ENCODE measurements around the gene TAS1R2.

The TAS1R2 gene

DNA sequence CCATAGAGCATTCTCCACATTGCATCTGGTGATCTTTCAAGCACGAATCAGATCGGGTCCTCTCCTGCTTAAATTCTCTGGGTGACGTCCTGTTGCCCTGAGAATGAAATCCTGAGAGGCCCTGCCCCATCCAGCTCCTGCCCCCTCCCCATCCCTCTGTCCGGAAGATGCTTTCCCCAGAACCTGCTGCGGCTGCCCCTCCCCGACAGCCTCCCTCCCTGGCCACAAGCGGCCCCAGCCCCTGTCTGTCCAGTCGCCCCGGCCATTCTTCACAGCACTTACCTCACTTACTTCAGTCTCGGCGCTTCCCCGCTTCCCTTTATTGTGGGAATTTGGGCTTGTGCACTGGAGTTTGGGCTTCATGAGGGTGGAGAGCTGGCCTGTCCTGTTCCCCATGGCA lies 40.3 kb downstream of the TAS1R2 start:
- DNase-seq: no peak

DNA sequence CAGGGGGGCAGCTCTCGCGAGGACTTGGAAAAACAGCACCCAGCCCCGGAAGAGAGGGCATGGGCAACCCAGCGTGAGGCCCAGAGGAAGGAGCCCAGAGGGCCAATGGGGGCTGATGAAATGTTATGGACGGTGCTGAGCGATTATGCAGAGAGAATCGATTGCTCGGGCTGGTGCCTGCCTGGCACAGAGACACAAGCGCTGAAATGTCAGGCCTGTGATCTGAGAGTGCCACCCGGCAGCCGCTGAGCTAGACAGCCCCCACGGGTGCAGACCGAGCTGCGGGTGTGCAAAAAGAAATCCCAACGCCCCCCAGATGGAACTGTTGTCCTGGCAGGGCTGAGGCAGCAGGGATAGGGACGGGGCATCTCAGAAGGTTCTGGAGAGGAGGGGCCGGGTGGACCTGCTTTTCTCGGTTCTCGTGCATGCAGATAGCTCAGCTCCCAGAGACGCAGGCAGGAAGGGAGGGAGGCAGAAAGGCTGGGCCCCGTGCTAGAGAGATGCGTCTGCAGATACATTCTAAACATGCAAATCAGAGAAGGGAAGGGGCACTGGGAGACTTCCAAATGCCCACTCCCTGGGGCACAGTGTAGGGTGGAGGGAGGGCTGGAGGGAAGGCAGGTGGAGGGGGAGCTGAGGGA lies 41.5 kb downstream of the TAS1R2 start:
- no peak for DNase-seq

DNA sequence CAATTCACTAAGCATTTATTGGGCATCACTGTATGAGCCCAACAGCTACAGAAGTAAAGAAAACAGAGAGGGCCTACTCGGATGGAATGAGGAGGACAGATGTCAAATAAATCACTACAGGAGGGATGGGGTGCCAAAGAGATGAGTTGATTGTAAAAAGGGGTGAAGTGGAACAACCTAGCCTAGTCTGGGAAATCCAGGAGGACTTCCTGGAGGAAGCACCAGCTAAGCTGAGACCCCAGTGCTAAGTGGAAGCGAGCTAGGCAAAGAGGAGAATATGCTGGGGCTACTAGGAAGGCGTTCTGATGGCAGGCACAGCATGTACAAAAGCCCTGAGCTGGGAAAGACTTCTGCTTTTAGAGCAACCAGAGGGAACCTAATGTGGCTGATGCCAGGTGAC lies 42.1 kb downstream of the TAS1R2 start:
- no peak for DNase-seq

DNA sequence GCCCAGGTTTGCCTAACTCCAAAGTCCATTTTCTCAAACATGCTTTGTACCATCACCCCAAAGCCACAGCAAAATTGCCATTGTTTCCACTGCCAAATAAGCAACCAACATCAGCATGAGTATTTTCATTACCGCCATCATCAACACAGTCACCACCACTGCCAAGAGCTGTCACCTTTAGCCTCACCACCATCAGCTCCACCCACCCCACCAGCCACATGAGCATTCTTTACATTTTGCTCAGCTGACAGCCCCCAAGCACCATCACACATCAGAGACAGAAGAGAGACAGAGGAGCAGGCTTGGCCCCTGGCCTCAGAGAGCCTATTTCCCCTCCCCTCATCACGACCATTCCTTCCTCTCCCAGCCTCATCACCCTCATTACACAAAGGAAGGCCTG lies 42.7 kb downstream of the TAS1R2 start:
- no peak for DNase-seq

DNA sequence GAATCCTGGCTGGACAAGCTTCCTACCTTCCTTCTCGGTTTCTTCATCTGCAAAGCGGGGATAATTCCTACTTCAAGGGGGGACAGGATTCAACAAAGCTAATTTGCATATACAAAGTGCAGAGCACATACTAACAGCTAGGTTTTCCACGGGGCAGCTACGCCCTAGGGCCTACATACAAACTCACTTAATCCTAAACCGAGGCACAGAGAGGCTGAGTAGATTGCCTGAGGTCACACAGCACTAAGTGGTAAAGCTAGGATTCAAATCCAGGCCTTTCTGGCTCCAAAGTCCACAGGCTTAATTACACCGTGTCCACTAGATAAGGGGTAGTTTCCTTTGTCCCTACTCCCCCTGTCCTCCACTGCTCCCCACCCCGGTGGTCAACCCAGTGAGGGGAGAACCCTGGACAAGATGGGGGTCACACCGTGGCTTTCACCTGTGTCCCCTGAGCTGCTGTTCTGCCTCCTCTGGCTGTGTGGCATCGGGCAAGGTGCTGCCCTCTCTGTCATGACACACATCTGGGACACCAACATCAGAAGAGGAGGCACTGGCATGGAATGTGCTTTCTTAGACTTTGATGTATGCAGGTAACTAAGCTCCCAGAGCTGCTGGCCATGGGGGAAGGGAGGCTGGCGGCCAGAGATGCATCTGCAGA lies 44.5 kb downstream of the TAS1R2 start:
- DNase-seq: no peak

DNA sequence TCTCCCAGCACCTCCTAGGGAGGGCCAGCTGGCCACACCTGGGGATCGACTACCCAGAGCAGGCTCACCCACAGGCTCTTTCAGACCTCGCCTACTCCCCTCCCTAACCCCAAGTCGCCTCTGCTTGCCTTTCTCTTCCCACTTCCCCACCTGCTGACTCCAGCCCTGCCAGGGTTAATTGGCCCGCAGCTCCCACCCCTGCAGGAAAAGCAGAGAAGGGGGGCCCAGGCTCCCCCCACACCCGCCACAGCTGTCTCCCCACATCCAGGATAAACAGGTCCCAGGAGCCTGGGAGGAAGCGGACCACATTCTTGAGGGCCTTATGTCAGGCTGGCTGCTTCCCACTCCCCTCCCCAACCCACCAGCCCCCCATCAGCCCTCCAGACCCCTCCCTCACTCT lies 45.0 kb downstream of the TAS1R2 start:
- DNase-seq: no peak

DNA sequence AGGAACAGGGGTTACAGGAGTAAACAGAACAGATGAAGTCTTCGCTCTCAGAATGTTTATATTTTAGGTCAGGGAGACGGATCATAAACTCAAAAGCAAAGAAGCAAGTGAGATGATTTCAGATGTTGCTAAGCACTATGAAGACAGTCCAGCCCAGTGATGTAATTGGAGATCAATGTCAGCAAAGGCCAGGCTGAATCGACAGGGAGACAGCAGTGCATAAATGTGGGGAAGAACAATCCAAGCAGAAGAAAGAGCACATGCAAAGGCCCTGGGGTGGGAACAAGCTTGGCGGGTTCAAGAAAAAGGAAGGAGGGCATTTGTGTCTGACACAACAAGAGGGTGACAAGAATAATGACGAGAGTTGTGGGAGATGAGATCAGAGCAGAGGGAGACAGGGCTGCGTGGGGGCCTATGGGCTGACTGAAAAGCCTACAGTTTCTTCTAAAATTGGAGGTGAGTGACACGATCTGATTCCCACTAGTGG lies 47.0 kb downstream of the TAS1R2 start:
- DNase-seq: no peak

DNA sequence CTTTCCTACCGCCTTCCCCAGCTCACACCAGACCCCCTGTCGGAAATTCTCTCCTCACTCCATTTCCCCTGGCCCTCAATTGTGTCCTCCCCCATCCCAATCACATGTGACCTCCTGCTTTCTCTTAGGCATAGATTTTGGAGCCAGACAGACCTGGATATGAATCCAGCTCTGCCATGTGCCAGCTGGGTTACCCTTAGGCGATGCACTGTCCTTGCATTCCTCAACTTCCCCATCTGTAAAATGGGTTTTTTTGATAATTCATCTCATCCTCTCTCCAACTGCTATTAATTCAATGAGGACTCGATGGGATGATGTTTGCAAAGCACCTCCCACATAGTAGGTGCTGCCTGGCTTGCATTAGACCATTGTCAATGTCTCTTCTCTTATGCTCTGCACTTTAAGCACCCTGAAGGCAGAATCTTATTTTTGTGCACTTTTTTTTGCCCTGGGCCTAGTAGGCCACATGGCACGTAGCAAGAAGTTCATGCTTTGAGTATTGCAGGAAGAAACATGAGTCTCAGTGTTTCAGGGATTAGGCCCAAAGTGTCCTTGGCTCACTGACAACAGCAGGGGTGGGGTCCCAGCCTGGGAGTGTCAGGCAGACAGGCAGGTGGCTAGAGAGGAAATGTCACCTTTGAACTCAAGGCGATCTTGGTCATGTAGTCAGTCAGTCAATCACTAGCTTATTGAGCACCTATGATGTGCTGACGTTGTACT lies 47.6 kb downstream of the TAS1R2 start:
- no peak for DNase-seq

DNA sequence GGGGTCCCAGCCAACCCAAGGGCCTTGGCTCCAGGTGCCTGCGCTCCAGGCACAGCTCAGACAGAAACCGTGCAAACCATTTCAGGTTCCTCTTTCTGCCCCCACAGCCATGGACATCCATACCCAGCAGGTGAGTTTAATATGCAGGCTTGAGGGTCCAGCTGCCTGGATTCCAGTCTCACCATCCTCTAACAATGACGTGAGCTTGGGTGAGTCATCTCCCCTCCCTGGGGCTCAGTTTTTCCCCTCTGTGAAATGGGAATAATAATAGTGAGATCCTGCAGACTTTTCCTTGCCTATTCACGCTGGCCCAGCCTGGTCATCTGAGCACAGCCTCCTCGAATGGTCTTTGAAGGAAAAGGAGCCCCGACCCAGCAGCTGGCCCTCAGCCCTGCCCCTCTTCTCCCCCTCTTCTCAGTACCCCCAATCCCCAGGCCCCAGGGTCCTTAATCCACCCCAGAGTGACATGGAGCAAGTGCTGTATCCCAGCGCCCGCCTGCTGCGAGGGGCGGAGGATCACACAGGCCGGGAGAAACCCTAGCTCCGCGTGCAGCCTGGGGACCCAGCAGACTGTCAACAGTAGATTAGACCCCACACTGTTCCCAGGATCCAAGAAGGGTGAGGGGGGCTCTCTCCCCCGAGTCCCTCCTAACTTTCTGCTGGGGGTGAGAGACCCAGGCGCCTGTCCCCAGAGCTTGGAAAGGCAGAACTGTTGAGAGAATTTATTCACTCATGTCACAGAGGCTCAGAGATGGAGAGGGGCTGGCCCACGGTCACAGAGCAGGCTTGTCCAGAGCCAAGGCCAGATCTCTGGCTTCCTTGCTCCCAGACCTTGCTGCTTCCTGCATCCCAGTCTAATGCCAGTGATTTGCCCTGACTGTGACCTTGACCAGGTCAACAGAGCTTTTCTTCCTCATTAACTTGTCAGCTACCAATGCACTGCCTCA lies 49.2 kb downstream of the TAS1R2 start:
- no peak for DNase-seq

DNA sequence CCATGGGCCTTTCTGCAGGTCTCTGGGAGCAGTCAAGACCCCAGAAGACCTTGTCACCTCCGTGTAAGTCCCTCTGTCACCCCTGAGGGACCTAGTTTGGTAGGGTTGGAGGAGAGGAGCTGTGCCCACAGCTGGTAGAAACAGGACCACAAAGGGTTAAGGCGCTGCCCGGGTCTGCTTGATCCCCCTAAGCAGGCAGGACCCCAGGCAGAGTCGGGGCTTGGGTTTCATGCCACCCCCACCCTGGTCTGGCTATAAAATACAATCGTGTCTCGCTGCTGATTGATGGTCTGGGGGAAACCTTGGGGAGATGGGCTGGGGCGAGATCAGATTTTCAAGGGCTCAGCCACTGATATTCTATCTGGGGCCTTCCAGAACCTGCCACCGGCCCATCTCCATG lies 50.9 kb downstream of the TAS1R2 start:
- no peak for DNase-seq

DNA sequence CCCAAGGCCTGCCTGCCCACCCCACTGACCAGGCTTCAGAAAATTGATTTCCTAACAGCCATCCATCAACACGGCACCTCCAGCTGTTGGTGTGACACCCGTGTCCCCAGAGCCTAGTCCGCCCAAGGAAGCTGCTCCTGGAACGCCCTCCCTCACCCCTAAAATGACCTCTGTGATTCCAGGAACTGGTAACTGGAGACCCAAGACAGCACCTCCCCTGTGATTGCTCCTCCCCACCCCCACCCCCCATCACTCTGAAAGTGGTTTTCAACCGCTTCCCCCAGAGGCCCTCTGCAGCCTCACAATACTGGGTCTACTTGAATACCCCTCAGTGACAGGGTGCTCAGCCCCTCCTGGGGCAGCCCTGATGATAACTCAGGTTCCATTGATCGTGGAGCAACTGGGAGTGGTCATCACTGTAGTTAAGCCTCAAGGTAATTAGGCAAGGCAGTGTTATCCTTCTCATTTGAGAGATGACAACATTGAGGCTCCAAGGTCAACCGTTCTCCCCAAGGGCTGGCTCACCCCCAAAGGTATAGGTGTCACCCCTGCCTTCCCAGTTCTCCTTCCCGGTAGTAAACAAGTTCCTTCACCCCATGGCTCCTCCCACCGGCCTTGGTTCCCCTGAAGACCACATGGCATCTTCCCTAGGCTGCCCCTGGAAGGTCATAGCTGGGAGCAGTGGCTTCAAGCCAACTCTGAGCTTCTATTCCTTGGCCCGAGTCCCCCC lies 52.0 kb downstream of the TAS1R2 start:
- DNase-seq: no peak

DNA sequence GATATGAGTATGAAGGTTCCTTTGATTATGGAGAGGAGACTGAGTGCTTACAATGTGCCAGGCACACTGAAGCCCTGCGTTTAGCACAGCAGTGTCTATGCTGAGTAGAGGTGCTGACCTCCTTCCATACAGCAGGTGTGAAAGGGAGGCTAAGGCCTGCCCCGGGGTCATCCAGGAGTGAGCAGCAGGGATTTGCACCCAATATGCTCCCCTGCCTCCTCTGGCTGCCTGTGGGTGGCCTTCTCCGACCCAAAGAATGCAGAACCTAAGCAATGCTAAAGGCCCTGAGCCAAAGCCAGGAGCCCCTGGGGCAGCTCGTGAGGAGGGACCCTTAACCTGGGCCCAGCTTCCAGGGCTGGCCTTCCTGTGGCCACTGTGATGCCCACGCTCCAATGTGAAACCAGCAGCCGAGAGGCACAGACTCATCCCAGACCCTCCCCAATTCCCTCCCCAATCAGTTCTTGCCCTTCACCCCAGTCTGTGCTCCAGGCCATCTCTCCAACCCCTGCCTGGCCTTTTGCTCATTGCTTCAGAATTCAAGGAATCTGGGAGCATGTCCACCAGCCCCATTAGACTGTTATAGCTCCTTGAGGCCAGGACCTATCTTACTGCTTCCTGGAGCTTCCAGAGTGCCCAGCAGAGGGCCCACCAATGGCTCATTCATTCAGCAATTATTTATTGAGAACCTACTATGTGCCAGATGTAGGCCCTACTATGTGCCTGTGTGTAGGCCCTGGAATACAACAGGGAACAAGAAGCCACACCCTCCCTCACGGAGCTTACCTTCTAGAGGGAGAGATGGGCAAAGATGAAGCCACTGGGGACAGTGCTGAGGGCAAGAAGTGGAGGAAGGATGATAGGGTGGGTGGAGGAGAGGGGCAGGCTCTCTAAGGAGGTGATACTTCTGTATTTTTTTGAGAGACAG lies 53.3 kb downstream of the TAS1R2 start:
- DNase-seq: no peak

DNA sequence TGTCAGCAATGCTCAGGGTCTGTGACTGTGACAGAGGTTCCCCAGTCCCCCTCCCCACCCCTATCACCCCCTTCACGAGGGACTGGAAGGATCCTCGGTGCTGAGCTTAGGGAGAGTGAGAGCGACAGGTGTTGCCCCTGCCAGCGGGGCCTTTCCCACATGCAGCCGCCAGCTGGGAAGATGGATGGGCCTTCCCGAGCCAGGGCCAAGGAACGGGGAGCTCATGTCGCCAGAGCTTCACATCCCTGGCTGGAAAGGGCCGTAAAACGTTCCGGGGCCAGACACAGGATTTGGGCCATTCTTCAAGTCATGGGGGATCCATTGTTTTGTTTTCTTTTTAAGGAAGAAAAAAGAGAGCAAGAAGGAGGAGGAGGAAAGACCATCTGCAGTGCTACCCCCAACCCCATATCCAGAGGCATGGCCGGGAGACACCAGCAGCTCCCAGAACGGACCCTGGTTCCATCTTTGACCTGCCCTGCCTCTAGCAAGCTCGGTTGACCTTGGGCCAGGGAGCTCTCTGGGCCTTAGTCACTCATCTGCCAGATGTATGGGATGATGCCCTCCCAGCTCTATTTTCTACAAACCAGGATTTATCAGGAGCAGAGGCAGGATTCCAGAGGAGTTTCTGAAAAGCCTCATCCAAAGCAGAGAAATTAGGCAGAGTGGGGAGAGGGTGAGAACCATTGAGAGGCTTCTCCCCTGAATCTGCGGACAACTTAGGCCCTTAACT lies 54.1 kb downstream of the TAS1R2 start:
- DNase-seq: no peak

DNA sequence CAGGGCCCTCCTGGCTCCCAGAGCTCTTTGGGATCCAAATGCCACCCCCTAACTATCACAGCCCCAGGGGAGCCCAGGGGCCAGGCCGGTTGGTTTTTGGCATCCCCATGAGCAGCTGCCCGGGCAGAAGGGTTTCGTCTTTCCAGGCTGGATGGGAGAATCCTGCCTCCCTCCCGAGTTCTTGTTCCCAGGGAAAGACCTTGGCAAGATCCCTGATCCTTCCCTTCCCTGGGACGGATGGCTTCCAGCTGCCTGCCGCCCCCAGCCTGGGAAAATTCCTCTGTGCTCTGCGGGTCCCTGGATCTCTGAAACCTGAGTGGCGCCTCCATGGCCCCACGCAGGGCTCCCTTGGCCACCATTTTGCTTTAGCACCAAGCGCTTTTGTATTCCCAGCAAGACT lies 55.6 kb downstream of the TAS1R2 start:
- DNase-seq: no peak

DNA sequence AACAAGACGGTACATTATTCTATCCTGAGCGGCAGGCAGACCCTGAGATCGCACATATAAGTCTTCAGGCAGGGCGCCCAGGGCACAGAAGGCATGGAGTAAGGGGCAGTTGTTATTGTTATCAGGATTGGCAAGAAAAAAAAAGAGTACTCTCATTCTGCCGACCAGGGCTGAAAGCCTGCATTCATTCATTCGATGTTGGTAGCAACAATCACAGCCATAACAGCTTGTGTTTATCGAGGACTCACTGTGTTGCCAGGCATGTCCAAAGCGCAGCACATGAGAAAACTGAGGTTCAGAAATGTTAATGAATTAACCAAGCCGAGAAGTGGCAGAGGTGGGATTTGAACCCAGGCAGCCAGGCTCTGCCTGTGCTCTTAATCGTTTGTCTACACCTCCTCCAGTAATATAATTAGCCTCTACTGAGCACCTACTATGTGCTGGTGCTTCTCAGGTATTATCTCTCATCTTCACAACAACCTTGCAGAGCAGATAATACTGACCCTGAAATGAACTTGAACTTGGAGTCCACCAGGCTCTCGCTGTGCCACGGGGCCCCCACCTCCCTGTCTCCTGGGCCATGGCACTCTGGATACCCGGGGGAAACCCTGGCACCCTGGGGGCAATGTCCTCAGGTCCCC lies 56.2 kb downstream of the TAS1R2 start:
- DNase-seq: no peak

DNA sequence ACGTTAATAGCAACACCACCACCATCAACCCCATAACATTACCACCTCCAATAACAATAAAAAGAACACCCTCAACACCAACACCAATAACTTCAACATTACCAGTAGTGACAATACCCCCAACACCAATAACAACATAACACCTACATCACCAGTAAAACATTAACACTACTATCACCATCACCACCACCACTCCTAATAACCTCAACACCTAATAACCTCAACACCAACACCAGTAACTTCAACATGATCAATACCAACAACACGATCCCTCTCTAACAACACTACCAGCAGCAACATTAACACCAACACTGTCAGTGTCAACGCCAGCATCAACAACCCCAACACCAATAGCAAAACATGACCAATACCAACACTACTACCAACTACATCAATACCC lies 57.2 kb downstream of the TAS1R2 start:
- no peak for DNase-seq

DNA sequence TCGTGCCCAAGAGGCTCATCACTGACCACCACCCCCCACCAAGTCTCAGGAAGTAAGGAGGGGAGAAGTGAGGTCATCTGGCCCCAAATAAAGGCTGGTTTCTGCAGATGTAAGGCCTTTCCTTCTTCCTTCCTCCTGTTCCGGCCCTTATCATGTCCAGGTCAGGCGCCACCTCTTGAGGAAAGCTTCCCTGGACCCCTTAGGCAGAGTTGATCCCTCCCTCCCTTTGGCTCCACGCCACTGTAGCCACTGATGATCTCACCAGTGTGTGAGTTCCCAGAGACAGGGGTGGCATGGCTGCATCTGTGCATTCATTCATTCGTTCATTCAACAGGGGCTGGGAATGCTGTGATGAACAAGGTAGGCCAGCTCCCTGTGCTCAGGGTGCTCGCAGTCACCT lies 59.2 kb downstream of the TAS1R2 start:
- no peak for DNase-seq

DNA sequence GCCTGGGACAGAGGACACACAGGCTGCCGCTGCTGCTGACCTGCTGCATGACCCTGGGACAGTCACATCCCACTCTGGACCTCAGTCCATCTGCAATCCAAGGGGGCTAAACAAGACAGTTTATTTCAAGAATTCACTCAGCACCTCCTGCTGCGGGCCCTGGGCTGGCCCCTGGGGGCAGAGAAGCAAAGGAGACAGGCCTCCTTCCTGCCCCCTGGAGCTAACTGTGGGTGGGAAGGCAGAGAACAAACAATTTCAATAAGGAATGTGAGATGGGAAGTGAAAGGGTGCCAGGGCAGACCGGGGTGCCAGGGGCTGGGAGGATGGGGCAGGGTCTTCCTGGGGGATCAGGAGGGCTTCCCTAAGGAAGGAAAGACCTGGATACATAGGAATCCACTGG lies 60.0 kb downstream of the TAS1R2 start:
- DNase-seq: no peak

DNA sequence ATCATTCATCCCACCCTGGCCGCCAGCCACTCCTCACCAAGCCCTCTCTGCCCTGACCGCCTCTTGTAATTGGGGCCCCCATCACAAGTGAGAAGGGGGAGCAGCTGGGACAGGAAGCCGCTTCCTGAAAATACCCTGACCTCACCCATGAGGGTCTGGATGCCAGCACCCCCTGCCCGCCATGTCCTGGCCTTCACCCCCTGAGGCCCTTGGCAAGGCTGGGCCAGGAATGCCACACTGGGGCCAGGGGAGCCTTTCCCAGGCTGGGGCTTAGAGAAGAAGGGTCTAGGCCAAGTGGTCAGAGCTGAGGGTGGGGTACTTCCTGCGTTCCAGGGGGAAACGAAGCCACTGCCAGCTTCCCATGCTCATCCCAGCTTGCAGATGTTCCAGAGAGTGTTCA lies 60.5 kb downstream of the TAS1R2 start:
- DNase-seq: no peak

DNA sequence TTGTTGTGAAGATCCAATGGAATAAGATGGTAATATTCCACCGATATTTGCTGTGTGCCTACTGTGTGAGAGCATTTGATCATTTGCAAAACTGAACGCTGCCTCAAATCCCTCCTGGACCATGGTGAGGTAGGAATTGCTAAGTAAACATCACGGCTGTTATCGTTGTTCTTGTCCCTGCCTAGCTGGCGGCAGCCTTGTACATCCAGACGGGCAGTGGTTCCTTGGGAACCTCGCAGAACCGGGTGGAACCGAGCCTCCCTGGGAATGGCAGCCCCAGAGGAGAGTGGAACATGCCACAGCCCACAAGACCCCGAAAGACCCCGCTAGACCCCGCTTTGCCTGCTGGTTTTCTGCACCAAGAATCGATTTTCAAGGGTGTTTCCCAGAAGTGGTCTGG lies 60.9 kb downstream of the TAS1R2 start:
- DNase-seq: no peak

All from NCI-H1417 (cell line).